ENCODE results near the gene SF1. TPM values are rescaled to one million over a fixed set of nuclear protein-coding genes. Genes with fewer than 3 reads are reported as not detected.

The SF1 gene
- polyA plus RNA-seq, 1 of the 3 experiments (the other 2 are of a cell fraction), result 66.3 TPM

DNA sequence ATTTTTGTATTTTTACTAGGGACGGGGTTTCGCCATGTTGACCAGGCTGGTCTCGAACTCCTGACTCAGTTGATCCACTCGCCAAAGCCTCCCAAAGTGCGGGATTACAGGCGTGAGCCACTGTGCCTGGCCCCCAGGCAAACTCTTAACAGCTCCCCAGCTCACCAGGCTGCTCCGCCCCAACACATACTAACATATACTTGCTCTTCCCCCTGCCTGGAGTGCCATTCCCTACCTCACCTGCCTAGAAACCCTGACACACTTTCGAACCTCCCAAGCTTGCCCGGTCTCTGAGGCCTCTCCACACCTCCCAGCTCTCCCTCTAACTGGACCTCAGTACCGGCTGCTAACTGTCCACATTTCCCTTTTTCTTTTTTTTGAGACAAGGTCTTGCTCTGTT, 16.2 kb upstream of the SF1 start:
- H3F3A ChIP-seq (replicated peaks; ENCODE audit: insufficient read depth), result no peaks in the 10 kb centered on the region
- H2AFZ ChIP-seq (ENCODE audit: low read depth), result no peak overlapping the region
- ChIA-PET CTCF (interaction anchor here (0.6 to 1.1 kb wide), 3 partner anchors 9 to 535 kb away, joined by 3 to 4 read pairs (median 3); no protein-coding TSS in a partner anchor), POLR2A (interaction anchor here (0.7 kb wide), 1 partner anchor 219 kb away, joined by 3 read pairs; no protein-coding TSS in a partner anchor)
- no peaks in the 10 kb centered on the region for H3K9me2 ChIP-seq
- H3K4me2 ChIP-seq, result no peak overlapping the region
- no peak overlapping the region for H3K4me3 ChIP-seq (ENCODE audit: low read depth in 2 of 2, low read length in 1 of 2)
- no peaks in the 10 kb centered on the region for H3K4me1 ChIP-seq (ENCODE audit: control insufficient read depth in 1 of 2, insufficient read depth in 2 of 2, low read depth in 1 of 2, low read length in 1 of 2)
- 94% methylated on average over 10 of the region's 10 CpGs for WGBS (ENCODE audit: low lambda C conversion rate)
- H3K36me3 ChIP-seq (replicated peaks in 1 of 2; ENCODE audit: control insufficient read depth in 1 of 2, insufficient read depth in 2 of 2, low read length in 1 of 2), result peaks cover 0 to 20% of the 10 kb centered on the region in 2 experiments
- H3K27me3 ChIP-seq (ENCODE audit: insufficient read depth), result no peaks in the 10 kb centered on the region
- H3K9me3 ChIP-seq, result no peaks in the 10 kb centered on the region
- H3K79me2 ChIP-seq (ENCODE audit: insufficient read depth), result no peaks in the 10 kb centered on the region
- no peaks in the 10 kb centered on the region for H4K20me1 ChIP-seq (ENCODE audit: insufficient read depth)
- H3K9ac ChIP-seq, result no peak overlapping the region
- TF ChIP-seq SIN3A (IDR thresholded peaks at IDR 0.05; ENCODE audit: borderline replicate concordance, low read depth, low read length), result no peak
- TF ChIP-seq, protein P1, sequence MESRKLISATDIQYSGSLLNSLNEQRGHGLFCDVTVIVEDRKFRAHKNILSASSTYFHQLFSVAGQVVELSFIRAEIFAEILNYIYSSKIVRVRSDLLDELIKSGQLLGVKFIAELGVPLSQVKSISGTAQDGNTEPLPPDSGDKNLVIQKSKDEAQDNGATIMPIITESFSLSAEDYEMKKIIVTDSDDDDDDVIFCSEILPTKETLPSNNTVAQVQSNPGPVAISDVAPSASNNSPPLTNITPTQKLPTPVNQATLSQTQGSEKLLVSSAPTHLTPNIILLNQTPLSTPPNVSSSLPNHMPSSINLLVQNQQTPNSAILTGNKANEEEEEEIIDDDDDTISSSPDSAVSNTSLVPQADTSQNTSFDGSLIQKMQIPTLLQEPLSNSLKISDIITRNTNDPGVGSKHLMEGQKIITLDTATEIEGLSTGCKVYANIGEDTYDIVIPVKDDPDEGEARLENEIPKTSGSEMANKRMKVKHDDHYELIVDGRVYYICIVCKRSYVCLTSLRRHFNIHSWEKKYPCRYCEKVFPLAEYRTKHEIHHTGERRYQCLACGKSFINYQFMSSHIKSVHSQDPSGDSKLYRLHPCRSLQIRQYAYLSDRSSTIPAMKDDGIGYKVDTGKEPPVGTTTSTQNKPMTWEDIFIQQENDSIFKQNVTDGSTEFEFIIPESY (IDR thresholded peaks at IDR 0.05; ENCODE audit: borderline replicate concordance, low read depth), result no peak
- H3K27ac ChIP-seq (ENCODE audit: low read depth in 2 of 2, low read length in 1 of 2), result no peak overlapping the region
- no peak for DNase-seq

DNA sequence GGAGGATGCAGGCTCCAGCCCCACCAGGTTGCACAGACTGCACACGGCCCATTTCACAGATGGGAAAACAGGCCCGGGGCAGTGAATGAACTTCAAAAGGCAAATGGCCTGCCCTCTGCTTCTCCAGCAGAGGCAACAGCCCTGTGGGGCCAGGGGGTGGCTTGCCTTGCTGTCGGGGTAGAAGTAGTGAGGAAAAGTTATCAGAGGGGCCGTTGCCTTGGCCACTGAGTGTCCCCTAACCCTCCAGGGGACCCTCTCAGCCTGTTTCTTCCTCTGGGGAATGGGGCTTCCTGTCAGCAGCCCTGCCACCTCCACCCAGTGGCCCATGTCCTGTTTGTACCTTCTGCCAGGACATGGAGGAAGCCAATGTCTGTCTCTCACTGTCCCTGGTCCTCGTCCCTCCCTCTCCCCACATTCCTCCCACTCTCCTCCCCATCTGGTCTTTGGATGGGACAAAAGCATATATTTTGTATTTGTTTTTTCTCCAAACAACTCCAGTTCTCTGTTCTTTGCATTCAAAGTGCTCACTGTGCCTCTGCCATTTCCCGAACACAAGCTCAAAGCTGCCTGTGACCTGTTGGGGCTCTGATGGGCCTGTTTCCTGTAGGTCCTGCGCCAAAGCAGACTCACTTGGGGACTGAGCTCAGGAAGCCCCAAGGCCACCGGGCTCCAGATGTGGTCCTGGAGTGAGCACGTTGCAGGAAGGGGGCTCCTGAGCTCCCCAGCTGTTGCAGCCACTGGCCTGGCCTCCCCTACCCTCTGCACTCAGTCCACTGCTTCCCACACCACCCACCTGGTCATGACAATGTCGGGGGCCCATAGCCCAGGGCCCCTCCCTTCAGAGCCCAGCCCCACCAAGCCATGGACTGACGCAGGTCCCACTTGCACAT, 15.2 kb upstream of the SF1 start:
- no peaks in the 10 kb centered on the region for H3K27me3 ChIP-seq (ENCODE audit: insufficient read depth)
- no peaks in the 10 kb centered on the region for H3F3A ChIP-seq (replicated peaks; ENCODE audit: insufficient read depth)
- 0 out of 4 replicates have a peak overlapping the region, but pooled peaks of 1 of the 2 experiments have one; percentile 30 for H3K27ac ChIP-seq (ENCODE audit: low read depth in 2 of 2, low read length in 1 of 2)
- peak; percentile 37 for DNase-seq
- no peaks in the 10 kb centered on the region for H3K79me2 ChIP-seq (ENCODE audit: insufficient read depth)
- H3K9me3 ChIP-seq, result no peaks in the 10 kb centered on the region
- no peak overlapping the region for H3K9ac ChIP-seq
- TF ChIP-seq MXI1 (IDR thresholded peaks at IDR 0.05; ENCODE audit: low read depth, low read length) (no peak), EZH2phosphoT487 (IDR thresholded peaks at IDR 0.05; ENCODE audit: borderline replicate concordance, low read depth) (no peak), RAD21 (IDR thresholded peaks at IDR 0.05; ENCODE audit: low read length) (no peak), GATA2 (CRISPR knock-in tag; IDR thresholded peaks at IDR 0.05) (no peak), RCOR1 (IDR thresholded peaks at IDR 0.05; ENCODE audit: low read length) (no peak)
- H3K4me2 ChIP-seq, result no peak overlapping the region
- no peak overlapping the region for H2AFZ ChIP-seq (ENCODE audit: low read depth)
- no peaks in the 10 kb centered on the region for H3K4me1 ChIP-seq (ENCODE audit: control insufficient read depth in 1 of 2, insufficient read depth in 2 of 2, low read depth in 1 of 2, low read length in 1 of 2)
- H3K36me3 ChIP-seq (replicated peaks in 1 of 2; ENCODE audit: control insufficient read depth in 1 of 2, insufficient read depth in 2 of 2, low read length in 1 of 2), result peaks cover 0 to 18% of the 10 kb centered on the region in 2 experiments
- H4K20me1 ChIP-seq (ENCODE audit: insufficient read depth), result no peaks in the 10 kb centered on the region
- ChIA-PET POLR2A (interaction anchor here (0.6 kb wide), 1 partner anchor 31 kb away, joined by 5 read pairs; no protein-coding TSS in a partner anchor), CTCF (interaction anchor here (1.0 to 1.1 kb wide), 2 partner anchors 8 to 26 kb away, joined by 3 to 4 read pairs; no protein-coding TSS in a partner anchor)
- no peaks in the 10 kb centered on the region for H3K9me2 ChIP-seq
- whole genome bisulfite sequencing (ENCODE audit: low lambda C conversion rate), result 89% methylated on average over 8 of the region's 11 CpGs
- no peak overlapping the region for H3K4me3 ChIP-seq (ENCODE audit: low read depth in 2 of 2, low read length in 1 of 2)

Data from SK-N-SH (cell line).